HG03135 (cell line): ENCODE results near the gene ZDHHC20.

Experiments
- ATAC-seq: cut with Tn5 transposase; IDR thresholded peaks from one replicate; pipeline ENCODE4 v1.9.1; 2021; ENCODE audit warnings: mild to moderate bottlenecking, moderate library complexity; ENCODE audit not compliant: unreplicated experiment

ZDHHC20 gene

GRCh38 chr13:21328201-21328600 is 130.9 kb downstream of the ZDHHC20 start:
- ATAC-seq, result no peak

GRCh38 chr13:21326155-21327031 is 132.7 kb downstream of the ZDHHC20 start:
- ATAC-seq, result no peak

- ATAC-seq, result no peak
These were observed 134.3 kb downstream of the ZDHHC20 start for GRCh38 chr13:21324803-21325202.

DNA sequence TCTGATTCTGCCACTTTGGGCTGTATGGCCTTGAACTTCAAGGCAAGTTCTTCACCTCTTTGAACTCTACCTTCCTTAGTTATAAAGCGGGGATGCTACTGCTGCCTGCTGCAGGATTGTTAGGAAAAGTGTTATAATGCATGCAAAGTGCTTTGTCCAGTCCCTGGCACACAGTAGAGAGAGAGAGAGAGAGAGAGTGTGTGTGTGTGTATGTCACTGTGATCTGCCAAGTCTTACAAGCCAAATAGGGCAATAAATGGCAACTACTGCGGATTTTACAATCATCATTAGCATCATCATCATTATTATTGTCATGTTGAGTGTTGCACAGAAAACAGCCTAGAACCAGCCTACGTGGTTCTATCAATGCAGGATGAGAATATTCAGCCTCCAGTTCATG is 136.1 kb downstream of the ZDHHC20 start:
- ATAC-seq, result no peak
